ENCODE measurements around the gene ZKSCAN3.
"Not testable (repeated sequence)": the region's sequence is repeated elsewhere in the genome, so short reads cannot be mapped to it uniquely, and the experiment has no call there.

The ZKSCAN3 gene

GRCh38 chr6:28377879-28378278, 28.1 kb downstream of the ZKSCAN3 start:
- no peak for DNase-seq

DNA sequence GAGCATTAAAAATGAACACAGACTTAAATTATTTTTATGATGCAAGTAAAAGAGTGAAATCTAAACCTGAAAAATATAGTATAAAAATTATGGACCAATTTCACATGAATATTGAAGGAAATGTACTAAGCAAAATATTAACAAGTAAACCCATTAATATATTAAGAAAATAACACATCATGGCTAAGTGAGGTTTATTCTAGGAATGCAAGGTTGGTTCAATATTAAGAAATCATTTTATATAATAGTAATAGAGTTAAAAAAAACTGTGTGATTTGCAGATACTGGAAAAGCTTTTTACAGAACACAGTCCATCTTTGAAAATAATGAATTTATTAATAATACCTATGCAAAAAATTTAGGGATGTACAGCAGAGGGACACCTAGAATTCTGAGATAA, 28.9 kb downstream of the ZKSCAN3 start:
- no peak for DNase-seq

DNA sequence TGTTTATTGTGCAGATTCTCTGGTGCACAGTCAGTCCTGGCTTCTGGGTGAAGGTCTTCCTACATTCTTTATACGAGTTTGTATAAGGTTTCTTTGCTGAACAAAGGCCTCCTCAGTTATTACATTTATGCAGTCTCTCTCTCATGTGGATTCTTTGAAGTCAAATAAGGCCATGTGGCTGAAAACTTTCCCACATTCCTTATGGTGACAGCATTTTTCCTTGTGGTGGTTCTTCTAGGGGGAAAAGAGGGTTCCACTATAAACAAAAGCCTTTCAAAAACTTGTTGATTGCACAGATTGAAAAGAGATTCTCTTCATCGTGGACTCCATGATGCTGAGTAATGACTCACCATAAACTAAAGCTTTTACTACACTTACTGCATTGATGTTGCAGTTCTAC, 30.6 kb downstream of the ZKSCAN3 start:
- no peak for DNase-seq

DNA sequence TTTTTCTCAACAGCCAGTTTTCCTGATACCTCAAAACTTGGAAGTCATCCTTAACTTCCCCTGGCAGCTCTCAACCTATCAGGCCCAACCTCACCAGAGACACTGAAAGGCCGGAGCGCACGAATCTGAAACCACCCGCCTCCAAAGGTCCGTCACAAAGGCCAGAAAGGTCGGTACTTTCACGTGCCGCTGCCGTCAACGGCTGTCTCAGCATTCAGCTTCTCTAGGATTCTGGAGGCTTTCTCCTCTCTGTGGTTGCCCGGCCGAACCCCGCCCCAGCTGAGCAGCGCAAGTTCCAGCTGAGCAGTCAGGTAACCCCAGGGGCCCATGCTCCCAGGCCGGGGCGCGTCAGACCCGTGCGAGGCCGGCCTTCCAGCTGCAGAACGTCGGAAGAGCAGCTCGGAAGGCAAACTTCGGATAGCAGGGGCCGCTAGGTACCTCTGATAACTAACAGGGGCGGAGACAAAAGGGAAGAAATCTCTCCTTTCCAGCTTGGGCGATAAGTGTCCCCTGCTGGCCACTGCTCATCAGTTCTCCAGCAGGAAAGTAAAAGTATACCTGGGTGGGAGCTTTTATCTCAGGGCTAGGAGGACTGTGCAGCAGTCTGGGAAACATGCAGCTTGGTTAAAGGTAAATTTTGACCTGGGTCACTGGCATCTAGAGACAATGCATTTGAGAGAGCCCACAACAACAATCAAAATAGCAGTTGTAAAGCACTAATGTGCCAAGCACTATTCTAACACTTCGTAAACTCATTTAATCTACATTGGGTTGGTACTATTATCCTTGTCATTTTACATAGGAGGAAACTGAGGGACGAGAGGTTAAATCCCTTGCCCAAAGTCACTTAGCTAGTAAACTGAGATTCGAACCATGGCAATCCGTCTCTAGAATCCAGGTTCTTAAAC, 33.7 kb downstream of the ZKSCAN3 start:
- DNase-seq: peak; percentile 51

GRCh38 chr6:28384143-28384533, 34.4 kb downstream of the ZKSCAN3 start:
- no peak for DNase-seq

GRCh38 chr6:28390688-28391087, 40.9 kb downstream of the ZKSCAN3 start:
- DNase-seq: no peak

DNA sequence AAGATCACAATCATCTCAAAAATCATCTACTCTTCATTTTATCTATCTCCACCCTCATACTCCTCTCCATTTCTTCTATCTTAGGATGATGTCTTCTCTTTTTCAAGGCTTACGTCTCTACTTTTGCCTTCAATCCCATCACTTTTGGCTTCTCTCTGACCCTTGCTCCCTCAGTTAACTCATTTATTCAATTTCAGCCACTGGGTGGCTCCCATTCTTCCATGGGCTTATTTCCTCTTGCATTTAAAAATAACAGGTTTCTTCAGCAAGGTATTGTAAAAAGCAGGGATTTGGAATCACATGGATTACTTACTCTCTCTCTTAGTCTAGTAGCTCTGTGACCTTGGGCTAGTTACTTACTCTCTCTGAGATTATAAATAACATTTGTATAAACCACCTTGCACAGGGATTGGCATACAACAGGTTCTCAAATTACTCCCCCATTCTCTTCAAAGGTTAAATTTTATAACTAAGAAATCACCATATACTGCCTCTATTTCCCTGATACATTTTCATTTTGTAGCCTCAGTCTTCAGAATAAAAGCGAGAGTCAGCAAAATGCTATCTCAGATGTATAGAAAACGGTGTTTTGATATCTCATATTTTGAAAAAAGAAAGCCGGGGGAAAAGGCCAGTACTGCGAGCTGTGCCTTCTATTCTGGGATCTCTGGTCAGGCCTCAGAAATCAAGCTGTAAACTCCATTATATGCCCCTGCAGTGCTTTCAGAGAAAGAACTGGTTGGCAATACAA, 44.3 kb downstream of the ZKSCAN3 start:
- no peak for DNase-seq

DNA sequence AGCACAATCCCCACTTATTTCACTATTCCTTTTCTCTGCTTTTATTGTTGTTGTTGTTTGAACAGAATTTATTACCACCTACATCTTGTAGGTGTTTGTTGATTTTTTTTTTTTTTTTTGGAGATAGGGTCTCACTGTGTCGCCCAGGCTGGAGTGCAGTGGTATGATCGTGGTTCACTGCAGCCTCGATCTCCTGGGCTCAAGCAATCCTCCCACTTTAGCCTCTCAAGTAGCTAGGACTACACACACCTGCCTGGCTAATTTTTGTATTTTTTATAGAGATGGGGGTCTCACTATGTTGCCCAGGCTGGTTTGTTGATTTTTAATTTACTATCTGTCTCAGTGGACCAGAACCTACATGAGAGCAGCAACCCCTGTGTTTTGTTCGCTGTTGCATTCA, 46.2 kb downstream of the ZKSCAN3 start:
- DNase-seq: no peak

DNA sequence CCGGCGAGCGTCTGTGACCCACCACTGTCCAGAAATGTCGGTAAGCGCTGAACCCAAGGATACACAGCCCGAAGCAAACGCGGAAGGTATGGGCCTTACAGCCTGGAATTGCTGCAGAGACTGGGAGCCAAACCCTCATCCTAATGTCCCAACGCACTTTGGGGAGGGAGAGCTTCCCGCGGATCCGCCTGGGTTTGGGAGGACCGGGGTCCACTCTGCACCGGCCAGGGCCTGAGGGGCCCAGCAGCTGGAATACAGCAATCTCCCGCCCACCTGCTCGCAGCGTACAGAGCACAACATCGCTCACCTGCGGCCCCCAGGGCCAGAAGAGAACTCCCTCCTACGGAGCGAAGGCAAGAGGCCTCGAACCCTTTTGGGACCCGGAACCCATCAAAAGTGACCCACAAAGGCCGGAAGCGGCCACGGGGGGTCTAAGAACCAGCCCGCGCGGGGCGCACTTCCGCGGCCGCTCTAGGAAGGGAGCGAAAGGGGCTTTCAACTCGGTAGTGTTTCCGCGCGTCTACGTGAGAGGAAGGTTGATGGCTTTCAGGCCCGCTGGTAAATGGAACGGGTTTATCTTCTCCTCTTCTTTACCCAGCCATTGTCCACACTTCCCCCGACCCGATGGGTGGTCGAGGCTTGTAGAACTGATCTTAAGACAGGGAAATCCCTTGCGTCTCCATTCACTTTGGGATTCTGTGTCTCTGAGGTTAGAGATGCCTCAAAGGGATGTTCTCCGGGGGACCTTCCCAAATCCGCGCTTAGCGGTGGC, 49.8 kb downstream of the ZKSCAN3 start, which contains the start of gene ZSCAN12:
Gene ZSCAN12, minus strand, starts transcription at position 398 of the 772 bp plus-strand sequence. CDS start 1,342 bp downstream, outside the sequence.
- peak; percentile 43 for DNase-seq

DNA sequence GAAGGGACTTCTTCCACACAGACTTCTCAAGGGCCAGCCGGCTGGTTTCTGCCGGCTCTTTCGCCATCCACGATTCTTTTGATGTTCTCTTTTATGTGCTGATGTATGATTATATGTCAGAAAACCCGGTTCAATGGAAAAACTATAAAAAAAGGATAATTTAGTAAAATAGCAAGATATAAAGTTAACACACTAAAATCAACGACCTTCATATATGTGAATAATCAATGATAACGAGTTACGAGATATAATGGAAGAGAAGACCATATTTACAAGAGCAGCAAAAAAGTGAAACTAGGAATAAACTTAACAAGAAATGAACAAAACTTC, 50.3 kb downstream of the ZKSCAN3 start:
- DNase-seq: no peak

GRCh38 chr6:28401172-28401571, 51.4 kb downstream of the ZKSCAN3 start:
- DNase-seq: no peak

DNA sequence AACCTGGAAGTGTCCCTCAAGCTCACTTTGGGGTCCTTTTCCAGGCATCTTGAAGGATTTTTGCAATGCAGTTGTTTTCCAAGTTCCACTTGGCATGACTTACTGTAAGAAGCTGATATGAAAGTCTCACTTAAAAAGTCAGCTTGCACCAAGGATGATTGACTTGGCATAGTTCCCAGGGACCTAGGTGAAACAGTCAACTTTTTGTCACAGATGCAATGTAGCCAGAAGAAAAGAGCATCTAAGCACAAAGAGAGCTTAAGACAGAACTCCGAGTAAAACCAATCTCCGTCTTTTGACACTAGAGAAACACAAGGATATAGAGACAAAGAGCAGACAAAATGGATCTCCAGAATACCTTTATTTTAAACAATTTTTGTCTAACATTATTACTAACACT, 52.5 kb downstream of the ZKSCAN3 start:
- DNase-seq: no peak

DNA sequence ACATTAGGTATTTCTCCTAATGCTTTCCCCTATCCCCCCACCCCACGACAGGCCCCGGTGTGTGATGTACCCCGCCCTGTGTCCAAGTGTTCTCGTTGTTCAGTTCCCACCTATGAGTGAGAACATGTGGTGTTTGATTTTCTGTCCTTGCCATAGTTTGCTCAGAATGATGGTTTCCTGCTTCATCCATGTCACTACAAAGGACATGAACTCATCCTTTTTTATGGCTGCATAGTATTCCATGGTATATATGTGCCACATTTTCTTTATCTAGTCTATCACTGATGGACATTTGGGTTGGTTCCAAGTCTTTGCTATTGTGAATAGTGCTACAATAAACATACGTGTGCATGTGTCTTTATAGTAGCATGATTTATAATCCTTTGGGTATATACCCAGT, 54.2 kb downstream of the ZKSCAN3 start:
- DNase-seq: not testable (repeated sequence)

DNA sequence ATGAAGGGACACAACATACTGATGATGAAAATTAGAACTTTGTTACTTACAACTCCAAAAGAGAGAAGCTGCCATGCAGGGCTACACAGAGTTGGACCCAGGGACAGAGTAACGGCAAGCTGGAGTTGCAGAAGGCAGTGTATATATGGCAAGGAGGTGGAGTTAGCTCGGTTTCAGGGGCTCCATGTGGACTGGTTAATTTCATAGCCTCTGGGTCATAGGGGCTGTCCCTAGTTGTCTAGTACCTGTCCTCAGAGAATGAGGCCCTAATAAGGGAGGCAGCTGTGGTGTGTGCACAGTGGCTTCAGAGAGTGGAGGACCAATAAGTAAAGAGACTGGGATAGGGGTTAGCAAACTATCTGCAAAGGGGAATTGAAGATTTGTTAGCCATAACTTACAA, 57.7 kb downstream of the ZKSCAN3 start:
- no peak for DNase-seq

DNA sequence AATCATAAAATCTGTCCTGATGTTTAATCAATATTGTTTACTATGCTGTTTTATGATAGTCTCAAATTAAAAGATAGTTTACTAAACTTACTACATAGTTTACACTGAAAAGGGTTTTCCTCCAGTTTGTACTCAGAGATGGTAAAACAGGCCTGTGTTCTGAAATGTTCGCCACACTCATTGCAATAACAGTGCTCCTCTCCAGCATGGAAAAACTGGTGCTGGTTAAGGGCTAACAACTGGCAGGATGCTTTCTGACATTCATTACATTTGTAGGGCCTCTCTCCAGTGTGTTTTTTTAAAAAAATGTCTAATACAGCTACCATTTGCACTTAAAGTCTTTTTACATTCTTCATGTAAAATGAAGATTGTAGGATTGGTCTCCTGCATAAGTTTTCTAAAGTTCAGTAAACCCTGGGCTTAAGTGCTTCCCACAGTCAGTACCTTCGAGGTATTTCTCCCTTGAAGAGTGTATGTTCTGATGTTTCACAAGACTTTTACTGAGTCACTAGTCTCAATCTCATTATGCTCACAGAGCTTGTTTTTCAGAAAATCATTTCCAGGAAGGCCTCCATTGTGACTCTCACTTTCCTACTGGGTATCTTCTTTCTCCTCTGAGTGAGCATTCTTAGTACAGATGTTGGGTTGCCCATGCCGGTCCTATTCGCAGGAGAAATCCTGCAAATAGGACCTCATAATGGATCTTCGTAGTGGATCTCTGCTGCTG, 58.5 kb downstream of the ZKSCAN3 start:
- no peak for DNase-seq

DNA sequence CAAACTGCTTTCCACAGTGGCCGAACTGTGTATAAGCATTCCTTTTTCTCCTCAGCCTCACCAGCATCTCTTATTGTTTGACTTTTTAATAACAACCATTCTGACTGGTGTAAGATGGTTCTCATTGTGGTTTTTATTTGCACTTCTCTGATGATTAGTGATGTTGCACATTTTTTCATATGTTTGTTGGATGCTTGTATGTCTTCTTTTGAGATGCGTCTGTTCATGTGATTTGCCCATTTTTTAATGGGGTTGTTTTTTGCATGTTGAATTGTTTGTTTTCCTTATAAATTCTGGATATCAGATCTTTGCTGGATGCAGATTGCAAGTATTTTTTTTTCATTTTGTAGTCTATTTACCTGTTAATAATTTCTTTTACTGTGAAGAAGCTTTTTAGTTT, 61.0 kb downstream of the ZKSCAN3 start:
- DNase-seq: no peak

DNA sequence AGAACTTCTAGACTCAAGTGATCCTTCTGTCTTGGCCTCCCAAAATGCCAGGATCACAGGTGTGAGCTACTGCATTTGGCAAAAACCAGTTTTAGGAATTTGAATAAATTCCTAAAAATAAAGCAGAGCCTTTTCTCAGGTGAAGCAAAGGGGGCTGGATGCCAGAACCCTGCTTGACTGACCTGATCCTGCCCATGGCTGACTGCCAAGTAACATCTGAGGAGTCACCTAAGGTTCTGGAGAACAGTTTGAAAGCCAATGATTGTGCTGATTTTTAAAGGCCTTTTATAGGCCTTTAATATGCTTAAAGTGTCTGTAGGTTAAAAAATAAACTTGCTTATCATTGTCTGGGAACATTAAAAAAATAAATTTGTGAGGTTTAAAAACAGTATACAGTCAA, 63.9 kb downstream of the ZKSCAN3 start:
- no peak for DNase-seq

All from NCI-H1092 (cell line).